ENCODE data around the gene NADK. TPM values are rescaled to one million over a fixed set of nuclear protein-coding genes. Genes with fewer than 3 reads are reported as not detected.
"Not testable (repeated sequence)": the region's sequence is repeated elsewhere in the genome, so short reads cannot be mapped to it uniquely, and the experiment has no call there.

The NADK gene
- total RNA-seq, 4 donors from 2014 or later, result 115 to 210 (median 162) TPM

GRCh38 chr1:1724035-1724864 is 54.0 kb downstream of the NADK start, which contains the start of gene CDK11A:
CDK11A (minus strand) TSS chr1:1724357; CDS start chr1:1722818, 1,539 bp downstream.
- H3K9me3 ChIP-seq, H3K4me1 ChIP-seq, H3K27me3 ChIP-seq: not testable (repeated sequence)
- peak; percentile 97 to 99 (median 99) for DNase-seq
- TF ChIP-seq CTCF (IDR thresholded peaks at IDR 0.05) (peak in 5 of 6 experiments; percentile 35 to 55 (median 45)), POLR2A (IDR thresholded peaks at IDR 0.05) (peak; percentile 88 to 91)
- H3K36me3 ChIP-seq, result peaks cover 0 to 18% (median 0%) of the 10 kb centered on the region in 3 donors
- peak within 1 kb of the TSS; percentile 58 to 77 (median 68) for H3K4me3 ChIP-seq
- peak within 1 kb of the TSS; percentile 85 to 97 (median 93) for H3K27ac ChIP-seq

GRCh38 chr1:1721201-1721600 is 57.1 kb downstream of the NADK start:
- peak overlapping the region in 1 of 4 donors; percentile 0 for H3K4me3 ChIP-seq
- H3K27ac ChIP-seq, result peak overlapping the region in 3 of 4 donors; percentile 40 to 73 (median 62)
- H3K9me3 ChIP-seq, result no peaks in the 10 kb centered on the region
- H3K4me1 ChIP-seq, result no peaks in the 10 kb centered on the region
- TF ChIP-seq CTCF (IDR thresholded peaks at IDR 0.05), result no peak
- TF ChIP-seq POLR2A (IDR thresholded peaks at IDR 0.05), result no peak
- H3K36me3 ChIP-seq, result peaks cover 0 to 35% (median 0%) of the 10 kb centered on the region in 3 donors
- H3K27me3 ChIP-seq, result no peaks in the 10 kb centered on the region
- DNase-seq, result peak in 2 of 3 donors; percentile 29 to 46

- H3K36me3 ChIP-seq, result peaks cover 0 to 32% (median 0%) of the 10 kb centered on the region in 3 donors
- DNase-seq, result peak in 2 of 3 donors; percentile 73 to 77
- H3K4me3 ChIP-seq, H3K4me1 ChIP-seq, H3K27me3 ChIP-seq, H3K9me3 ChIP-seq: not testable (repeated sequence)
- H3K27ac ChIP-seq, result peak overlapping the region in 3 of 4 donors; percentile 11 to 79 (median 79)
- peak in 1 of 2 donors; percentile 28 for TF ChIP-seq POLR2A (IDR thresholded peaks at IDR 0.05)
Observed at GRCh38 chr1:1715109-1715883, 63.0 kb downstream of the NADK start.

GRCh38 chr1:1707897-1708296 is 70.4 kb downstream of the NADK start:
- not testable (repeated sequence) for H3K4me3 ChIP-seq, H3K4me1 ChIP-seq, H3K27ac ChIP-seq, H3K27me3 ChIP-seq, DNase-seq, H3K9me3 ChIP-seq
- H3K36me3 ChIP-seq, result peaks cover 0 to 21% (median 0%) of the 10 kb centered on the region in 3 donors

GRCh38 chr1:1707241-1707640 is 71.0 kb downstream of the NADK start:
- H3K27me3 ChIP-seq, H3K4me3 ChIP-seq, H3K9me3 ChIP-seq, H3K4me1 ChIP-seq, H3K27ac ChIP-seq: not testable (repeated sequence)
- DNase-seq, result peak in 1 of 3 donors; percentile 29
- H3K36me3 ChIP-seq, result peaks cover 0 to 21% (median 0%) of the 10 kb centered on the region in 3 donors

GRCh38 chr1:1705623-1706022 is 72.6 kb downstream of the NADK start:
- H3K36me3 ChIP-seq, result peaks cover 0 to 21% (median 0%) of the 10 kb centered on the region in 3 donors
- H3K4me1 ChIP-seq, result not testable (repeated sequence)
- DNase-seq, result peak in 1 of 3 donors; percentile 28

GRCh38 chr1:1704284-1704957 is 73.8 kb downstream of the NADK start:
- not testable (repeated sequence) for H3K9me3 ChIP-seq, H3K27me3 ChIP-seq, H3K27ac ChIP-seq, H3K4me1 ChIP-seq, H3K4me3 ChIP-seq
- peak in 2 of 3 donors; percentile 37 to 40 for DNase-seq
- peaks cover 0 to 21% (median 0%) of the 10 kb centered on the region in 3 donors for H3K36me3 ChIP-seq

More at GRCh38 chr1:1705623-1706022, 72.6 kb downstream of the NADK start:
- not testable (repeated sequence) for H3K4me3 ChIP-seq, H3K27ac ChIP-seq, H3K9me3 ChIP-seq, H3K27me3 ChIP-seq
